Smooth muscle cell (in vitro differentiated cells): ENCODE results near the gene ANGPTL1. TPM values are rescaled to one million over a fixed set of nuclear protein-coding genes. Genes with fewer than 3 reads are reported as not detected.

Experiments used
- DNase-seq: peaks from one replicate; lab custom pipeline; 2025; ENCODE audit not compliant: unreplicated experiment; lab: John Stamatoyannopoulos, UW
- H2AFZ ChIP-seq: fragments of 200-600 bp; sonication (generic); 2 replicates; pipeline ENCODE4 v1.6.0; 2016; ENCODE audit warnings: antibody characterized with exemption, low read depth, mild to moderate bottlenecking
- H3F3A ChIP-seq: fragments of 200-600 bp; sonication (generic); 2 replicates; pipeline ENCODE4 v1.6.0; 2017; ENCODE audit warnings: antibody characterized with exemption, low read depth
- H3K27ac ChIP-seq: fragments of 200-600 bp; sonication (generic); 2 replicates; pipeline ENCODE4 v1.5.1; 2016; ENCODE audit warnings: low read depth, mild to moderate bottlenecking
- H3K27me3 ChIP-seq: fragments of 200-600 bp; sonication (generic); 2 replicates; pipeline ENCODE4 v1.6.1; 2016; ENCODE audit warnings: low read depth, mild to moderate bottlenecking
- H3K36me3 ChIP-seq: fragments of 200-600 bp; sonication (generic); 2 replicates; pipeline ENCODE4 v1.5.1; 2016; ENCODE audit warnings: low read depth
- H3K4me1 ChIP-seq: fragments of 200-600 bp; sonication (generic); 2 replicates; pipeline ENCODE4 v1.5.1; 2016; ENCODE audit warnings: low read depth
- H3K4me2 ChIP-seq: fragments of 200-600 bp; sonication (generic); 2 replicates; pipeline ENCODE4 v1.6.0; 2016; ENCODE audit warnings: mild to moderate bottlenecking
- H3K4me3 ChIP-seq: fragments of 200-600 bp; sonication (generic); 2 replicates; pipeline ENCODE4 v1.5.1; 2016; ENCODE audit warnings: mild to moderate bottlenecking
- H3K79me2 ChIP-seq: fragments of 200-600 bp; sonication (generic); 2 replicates; pipeline ENCODE4 v1.6.0; 2016; ENCODE audit warnings: low read depth, mild to moderate bottlenecking
- H3K9ac ChIP-seq: fragments of 200-600 bp; sonication (generic); 2 replicates; pipeline ENCODE4 v1.6.0; 2016; ENCODE audit warnings: low read depth
- H3K9me3 ChIP-seq: fragments of 200-600 bp; sonication (generic); replicated peaks from 2 replicates; pipeline ENCODE4 v1.5.1; 2016; ENCODE audit warnings: low read depth
- H4K20me1 ChIP-seq: fragments of 200-600 bp; sonication (generic); 2 replicates; pipeline ENCODE4 v1.6.0; 2016; ENCODE audit warnings: low read depth
- WGBS: methylation state at CpG from one replicate; pipeline ENCODE4 v1.1.7; 2016; ENCODE audit warnings: low lambda C conversion rate; 5-methylcytosine and 5-hydroxymethylcytosine counted together
- polyA plus RNA-seq: library from polyadenylated mRNA; unstranded; fragments of >200 nt; fragmentation: Nextera tagmentation; extraction: Ambion mirVana; gene quantifications from 2 replicates; pipeline ENCODE4 v1.2.1, GENCODE V29; 2016
- total RNA-seq: library from RNA; depleted of rRNA; stranded (reverse); fragments of >200 nt; gene quantifications from 2 replicates; pipeline ENCODE4 v1.2.3, GENCODE V29; 2014
- TF ChIP-seq, protein P1 (sequence below): fragments of 200-600 bp; sonication (generic); IDR thresholded peaks from 2 replicates; pipeline ENCODE4 v1.5.1; 2017; ENCODE audit warnings: borderline replicate concordance, mild to moderate bottlenecking, antibody characterized with exemption; ENCODE audit not compliant: insufficient read depth, poor library complexity, severe bottlenecking

ANGPTL1 gene
- total and polyA plus RNA-seq, 2 experiments from 2014 or later: 5.0 to 7.5 TPM

DNA sequence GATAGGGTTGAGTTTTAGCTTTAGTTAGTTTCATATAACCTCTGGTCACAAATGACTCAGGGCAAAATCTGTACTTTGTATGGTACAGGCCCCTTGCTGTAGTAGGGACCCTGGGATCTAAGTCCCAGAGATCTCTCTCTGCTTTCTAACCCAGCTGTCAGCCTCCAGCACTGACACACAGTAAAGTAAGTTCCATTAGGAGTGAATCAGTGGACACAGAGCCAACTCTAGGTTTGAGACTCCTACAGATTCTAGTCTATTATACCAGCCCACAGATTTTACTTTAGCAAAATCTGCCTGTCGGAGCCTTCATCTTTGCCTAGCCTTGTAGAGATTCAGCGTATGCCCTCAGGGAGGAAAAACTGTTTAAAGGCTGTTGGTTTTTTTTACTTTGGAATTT lies 52.5 kb downstream of the ANGPTL1 start:
- Histone ChIP-seq H3K27ac (peak overlapping the region; percentile 30), H3K79me2 (no peaks in the 10 kb centered on the region), H3K4me1 (no peaks in the 10 kb centered on the region), H3K27me3 (no peaks in the 10 kb centered on the region), H3F3A (no peaks in the 10 kb centered on the region), H3K9me3 (no peaks in the 10 kb centered on the region), H3K9ac (no peak overlapping the region), H3K36me3 (no peaks in the 10 kb centered on the region), H3K4me2 (no peak overlapping the region), H3K4me3 (no peak overlapping the region), H2AFZ (no peak overlapping the region), H4K20me1 (no peaks in the 10 kb centered on the region)
- 82% methylated on average over 2 of the region's 2 CpGs for WGBS
- DNase-seq: no peak
- TF ChIP-seq, protein P1, sequence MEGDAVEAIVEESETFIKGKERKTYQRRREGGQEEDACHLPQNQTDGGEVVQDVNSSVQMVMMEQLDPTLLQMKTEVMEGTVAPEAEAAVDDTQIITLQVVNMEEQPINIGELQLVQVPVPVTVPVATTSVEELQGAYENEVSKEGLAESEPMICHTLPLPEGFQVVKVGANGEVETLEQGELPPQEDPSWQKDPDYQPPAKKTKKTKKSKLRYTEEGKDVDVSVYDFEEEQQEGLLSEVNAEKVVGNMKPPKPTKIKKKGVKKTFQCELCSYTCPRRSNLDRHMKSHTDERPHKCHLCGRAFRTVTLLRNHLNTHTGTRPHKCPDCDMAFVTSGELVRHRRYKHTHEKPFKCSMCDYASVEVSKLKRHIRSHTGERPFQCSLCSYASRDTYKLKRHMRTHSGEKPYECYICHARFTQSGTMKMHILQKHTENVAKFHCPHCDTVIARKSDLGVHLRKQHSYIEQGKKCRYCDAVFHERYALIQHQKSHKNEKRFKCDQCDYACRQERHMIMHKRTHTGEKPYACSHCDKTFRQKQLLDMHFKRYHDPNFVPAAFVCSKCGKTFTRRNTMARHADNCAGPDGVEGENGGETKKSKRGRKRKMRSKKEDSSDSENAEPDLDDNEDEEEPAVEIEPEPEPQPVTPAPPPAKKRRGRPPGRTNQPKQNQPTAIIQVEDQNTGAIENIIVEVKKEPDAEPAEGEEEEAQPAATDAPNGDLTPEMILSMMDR: no peak

DNA sequence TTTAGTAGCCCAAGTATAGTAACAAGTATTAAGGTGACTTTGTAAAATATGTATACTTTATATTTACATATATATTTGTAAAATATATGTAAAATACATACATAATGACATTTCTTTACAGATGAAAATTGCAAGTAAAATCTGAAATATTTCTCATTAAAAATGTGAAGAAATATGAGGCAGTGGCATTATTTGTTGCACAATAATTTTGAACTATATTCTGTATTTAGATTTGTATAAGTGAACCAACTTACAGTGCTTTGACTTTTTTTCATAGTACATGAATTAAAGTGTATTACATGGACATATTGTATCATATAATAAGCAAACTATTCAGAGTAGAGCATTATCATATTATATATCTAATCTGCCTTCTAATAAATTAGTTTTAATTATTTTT lies 60.3 kb downstream of the ANGPTL1 start:
- no peaks in the 10 kb centered on the region for H3K79me2 ChIP-seq

DNA sequence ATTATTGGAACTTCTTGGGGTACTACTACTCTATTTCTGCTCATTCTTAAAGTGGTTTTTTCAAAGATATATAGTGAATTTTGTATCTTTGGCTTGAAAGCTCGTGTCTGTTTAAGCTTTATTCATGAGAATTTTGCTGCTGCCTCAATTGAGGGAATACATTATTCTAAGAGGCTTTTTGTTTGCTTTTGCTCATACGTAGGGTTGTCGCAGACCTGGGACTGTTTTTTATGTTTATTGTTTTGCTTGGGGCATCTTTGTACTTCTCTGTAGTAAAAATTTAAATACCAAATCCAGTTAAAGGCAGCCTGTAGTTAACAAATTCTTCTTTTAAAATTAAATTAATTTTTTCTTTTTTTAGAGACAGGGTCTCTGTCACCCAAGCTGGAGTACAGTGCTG lies 62.3 kb downstream of the ANGPTL1 start:
- H3K79me2 ChIP-seq: no peaks in the 10 kb centered on the region
- DNase-seq: no peak
- H3K4me2 ChIP-seq: no peak overlapping the region
- H3K4me1 ChIP-seq: no peaks in the 10 kb centered on the region
- H2AFZ ChIP-seq: no peak overlapping the region
- TF ChIP-seq, protein P1: no peak
- no peaks in the 10 kb centered on the region for H4K20me1 ChIP-seq
- no peaks in the 10 kb centered on the region for H3F3A ChIP-seq
- no peaks in the 10 kb centered on the region for H3K9me3 ChIP-seq
- H3K27ac ChIP-seq: no peak overlapping the region
- WGBS: 95% methylated on average over 3 of the region's 3 CpGs
- no peak overlapping the region for H3K9ac ChIP-seq
- H3K27me3 ChIP-seq: no peaks in the 10 kb centered on the region
- H3K4me3 ChIP-seq: no peak overlapping the region
- H3K36me3 ChIP-seq: no peaks in the 10 kb centered on the region

More for the DNA sequence above, 60.3 kb downstream of the ANGPTL1 start:
- Histone ChIP-seq H3K4me3 (no peak overlapping the region), H3K4me2 (no peak overlapping the region), H3K27ac (no peak overlapping the region), H3K27me3 (no peaks in the 10 kb centered on the region), H3F3A (no peaks in the 10 kb centered on the region), H3K36me3 (no peaks in the 10 kb centered on the region), H3K4me1 (no peaks in the 10 kb centered on the region), H2AFZ (no peak overlapping the region), H3K9ac (no peak overlapping the region), H4K20me1 (no peaks in the 10 kb centered on the region), H3K9me3 (no peaks in the 10 kb centered on the region)
- TF ChIP-seq, protein P1: no peak
- no peak for DNase-seq

DNA sequence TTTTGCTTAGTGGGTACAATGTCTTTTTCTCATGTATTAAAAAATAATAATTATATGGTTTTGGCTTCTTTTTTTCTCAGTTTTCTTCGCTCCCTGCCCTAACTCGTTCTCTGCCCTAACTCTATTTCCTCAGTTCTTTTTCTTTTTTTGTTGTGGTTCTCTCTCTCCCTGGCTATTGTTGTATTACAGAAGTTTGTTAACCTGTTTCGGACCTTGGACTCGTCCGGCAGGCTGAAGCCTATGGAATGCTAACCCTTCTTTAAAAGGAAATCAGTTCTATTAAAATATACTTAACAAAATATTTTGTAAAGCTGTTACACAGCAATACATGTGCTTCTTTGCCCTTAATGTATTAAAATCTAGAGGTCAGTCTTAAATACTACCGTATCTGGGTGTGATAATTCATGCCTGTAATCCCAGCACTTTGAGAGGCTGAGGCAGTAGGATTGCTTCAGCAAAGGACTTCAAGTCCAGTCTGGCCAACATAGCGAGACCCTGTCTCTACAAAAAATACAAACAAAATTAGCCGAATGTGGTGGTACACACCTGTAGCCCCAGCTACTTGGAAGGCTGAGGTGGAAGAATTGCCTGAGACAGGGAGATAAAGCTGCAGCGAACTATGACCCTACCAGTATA lies 64.1 kb downstream of the ANGPTL1 start:
- DNase-seq: no peak
- H3K4me2 ChIP-seq: no peak overlapping the region
- WGBS: 97% methylated on average over 9 of the region's 9 CpGs

More for the DNA sequence above, 64.1 kb downstream of the ANGPTL1 start:
- Histone ChIP-seq H3K79me2 (no peaks in the 10 kb centered on the region), H3K9ac (no peak overlapping the region), H3K4me3 (no peak overlapping the region), H3K4me1 (no peaks in the 10 kb centered on the region), H3K9me3 (no peaks in the 10 kb centered on the region), H4K20me1 (no peaks in the 10 kb centered on the region), H2AFZ (no peak overlapping the region), H3F3A (no peaks in the 10 kb centered on the region), H3K27ac (no peak overlapping the region), H3K36me3 (no peaks in the 10 kb centered on the region), H3K27me3 (no peaks in the 10 kb centered on the region)
- TF ChIP-seq, protein P1: no peak
